Gastrocnemius medialis (tissue), 4 donors: ENCODE results near the gene GRHPR.

Experiments
- CTCF ChIP-seq, 5 experiments: fragments of 450-650 bp in 3 of 5; fragments of 200-600 bp in 2 of 5; sonication (generic) in 2 of 5; IDR thresholded peaks in 4 of 5; conservative IDR thresholded peaks in 1 of 5; 1 replicate in 4 of 5; 2 replicates in 1 of 5; pipeline ENCODE4 v1.5.1; 2016 to 2019; ENCODE audit warnings: antibody characterized with exemption in 5 of 5, mild to moderate bottlenecking in 3 of 5, moderate library complexity in 3 of 5
- POLR2A ChIP-seq, 2 donors: fragments of 450-650 bp; IDR thresholded peaks; one replicate each; pipeline ENCODE4 v1.6.1; 2017; ENCODE audit warnings: antibody characterized with exemption in 2 of 2, mild to moderate bottlenecking in 2 of 2, moderate library complexity in 2 of 2

- TF ChIP-seq CTCF (IDR thresholded peaks at IDR 0.05 in 4 of 5, conservative IDR thresholded peaks at IDR 0.05 in 1 of 5): no peak
- no peak for TF ChIP-seq POLR2A (IDR thresholded peaks at IDR 0.05)
Measured at GRCh38 chr9:37410969-37411785, 11.3 kb upstream of the GRHPR start.
